ENCODE measurements around the gene PPP1R1B. TPM values are rescaled to one million over a fixed set of nuclear protein-coding genes. Genes with fewer than 3 reads are reported as not detected.

The PPP1R1B gene
- polyA plus RNA-seq, 2 donors = 0.43 to 1.2 TPM

- Histone ChIP-seq H3K4me1 (ENCODE audit: control insufficient read depth in 2 of 2, insufficient read depth in 2 of 2, low read length in 1 of 2) (peaks cover 2 to 18% of the 10 kb centered on the region in 2 donors), H3K9me3 (ENCODE audit: control insufficient read depth in 2 of 2, insufficient read depth in 1 of 2, low read depth in 1 of 2, low read length in 1 of 2) (peaks cover 0 to 2% of the 10 kb centered on the region in 2 donors), H3K4me3 (ENCODE audit: low read depth in 1 of 2, low read length in 2 of 2) (no peak overlapping the region), H3K27me3 (ENCODE audit: control insufficient read depth in 1 of 2, insufficient read depth in 2 of 2, low read length in 2 of 2) (no peaks in the 10 kb centered on the region), H3K36me3 (ENCODE audit: control insufficient read depth in 2 of 2, insufficient read depth in 2 of 2, low read length in 1 of 2) (no peaks in the 10 kb centered on the region), H3K27ac (ENCODE audit: low read depth in 2 of 2, low read length in 1 of 2) (peak overlapping the region in 1 of 2 donors; percentile 26)
- 9 to 10% methylated on average over 26 of the region's 26 CpGs for WGBS, 2 donors
Observed at GRCh38 chr17:39621523-39622379, 5.0 kb upstream of the PPP1R1B start.

- Histone ChIP-seq H3K4me3 (ENCODE audit: low read depth in 1 of 2, low read length in 2 of 2) (no peak overlapping the region), H3K27me3 (ENCODE audit: control insufficient read depth in 1 of 2, insufficient read depth in 2 of 2, low read length in 2 of 2) (no peaks in the 10 kb centered on the region), H3K4me1 (ENCODE audit: control insufficient read depth in 2 of 2, insufficient read depth in 2 of 2, low read length in 1 of 2) (peaks cover 6 to 18% of the 10 kb centered on the region in 2 donors), H3K36me3 (ENCODE audit: control insufficient read depth in 2 of 2, insufficient read depth in 2 of 2, low read length in 1 of 2) (no peaks in the 10 kb centered on the region), H3K27ac (ENCODE audit: low read depth in 2 of 2, low read length in 1 of 2) (peak overlapping the region in 1 of 2 donors; percentile 26), H3K9me3 (ENCODE audit: control insufficient read depth in 2 of 2, insufficient read depth in 1 of 2, low read depth in 1 of 2, low read length in 1 of 2) (peaks cover 0 to 2% of the 10 kb centered on the region in 2 donors)
- 48 to 59% methylated on average over 16 of the region's 16 CpGs for WGBS, 2 donors
Observed at GRCh38 chr17:39622380-39623006, 4.3 kb upstream of the PPP1R1B start.

- Histone ChIP-seq H3K27ac (ENCODE audit: low read depth in 2 of 2, low read length in 1 of 2) (no peak overlapping the region), H3K36me3 (ENCODE audit: control insufficient read depth in 2 of 2, insufficient read depth in 2 of 2, low read length in 1 of 2) (no peaks in the 10 kb centered on the region), H3K4me3 (ENCODE audit: low read depth in 1 of 2, low read length in 2 of 2) (no peak overlapping the region), H3K4me1 (ENCODE audit: control insufficient read depth in 2 of 2, insufficient read depth in 2 of 2, low read length in 1 of 2) (peaks cover 6 to 18% of the 10 kb centered on the region in 2 donors), H3K27me3 (ENCODE audit: control insufficient read depth in 1 of 2, insufficient read depth in 2 of 2, low read length in 2 of 2) (no peaks in the 10 kb centered on the region), H3K9me3 (ENCODE audit: control insufficient read depth in 2 of 2, insufficient read depth in 1 of 2, low read depth in 1 of 2, low read length in 1 of 2) (peaks cover 0 to 2% of the 10 kb centered on the region in 2 donors)
- 2 to 3% methylated on average over 14 to 16 of the region's 16 CpGs for WGBS, 2 donors
Observed at GRCh38 chr17:39623356-39623950, 3.3 kb upstream of the PPP1R1B start.

- 73 to 77% methylated on average over 8 of the region's 8 CpGs for whole genome bisulfite sequencing, 2 donors
- Histone ChIP-seq H3K36me3 (ENCODE audit: control insufficient read depth in 2 of 2, insufficient read depth in 2 of 2, low read length in 1 of 2) (no peaks in the 10 kb centered on the region), H3K9me3 (ENCODE audit: control insufficient read depth in 2 of 2, insufficient read depth in 1 of 2, low read depth in 1 of 2, low read length in 1 of 2) (peaks cover 0 to 2% of the 10 kb centered on the region in 2 donors), H3K27ac (ENCODE audit: low read depth in 2 of 2, low read length in 1 of 2) (no peak overlapping the region), H3K4me3 (ENCODE audit: low read depth in 1 of 2, low read length in 2 of 2) (no peak overlapping the region), H3K27me3 (ENCODE audit: control insufficient read depth in 1 of 2, insufficient read depth in 2 of 2, low read length in 2 of 2) (no peaks in the 10 kb centered on the region), H3K4me1 (ENCODE audit: control insufficient read depth in 2 of 2, insufficient read depth in 2 of 2, low read length in 1 of 2) (peaks cover 6 to 18% of the 10 kb centered on the region in 2 donors)
Observed at GRCh38 chr17:39624313-39624712, 2.4 kb upstream of the PPP1R1B start.

- Histone ChIP-seq H3K27ac (ENCODE audit: low read depth in 2 of 2, low read length in 1 of 2) (no peak overlapping the region), H3K27me3 (ENCODE audit: control insufficient read depth in 1 of 2, insufficient read depth in 2 of 2, low read length in 2 of 2) (no peaks in the 10 kb centered on the region), H3K36me3 (ENCODE audit: control insufficient read depth in 2 of 2, insufficient read depth in 2 of 2, low read length in 1 of 2) (no peaks in the 10 kb centered on the region), H3K4me1 (ENCODE audit: control insufficient read depth in 2 of 2, insufficient read depth in 2 of 2, low read length in 1 of 2) (peaks cover 6 to 18% of the 10 kb centered on the region in 2 donors), H3K4me3 (ENCODE audit: low read depth in 1 of 2, low read length in 2 of 2) (no peak overlapping the region), H3K9me3 (ENCODE audit: control insufficient read depth in 2 of 2, insufficient read depth in 1 of 2, low read depth in 1 of 2, low read length in 1 of 2) (no peaks in the 10 kb centered on the region)
- 34 to 40% methylated on average over 4 to 5 of the region's 5 CpGs for WGBS, 2 donors
Observed at GRCh38 chr17:39625198-39625785, 1.5 kb upstream of the PPP1R1B start.

- H3K4me3 ChIP-seq (ENCODE audit: low read depth in 1 of 2, low read length in 2 of 2) = peak overlapping the region in 1 of 2 donors; percentile 11
- peaks cover 4 to 16% of the 10 kb centered on the region in 2 donors for H3K4me1 ChIP-seq (ENCODE audit: control insufficient read depth in 2 of 2, insufficient read depth in 2 of 2, low read length in 1 of 2)
- 6 to 7% methylated on average over 29 to 72 of the region's 72 CpGs for WGBS, 2 donors
- H3K27me3 ChIP-seq (ENCODE audit: control insufficient read depth in 1 of 2, insufficient read depth in 2 of 2, low read length in 2 of 2) = no peaks in the 10 kb centered on the region
- no peaks in the 10 kb centered on the region for H3K36me3 ChIP-seq (ENCODE audit: control insufficient read depth in 2 of 2, insufficient read depth in 2 of 2, low read length in 1 of 2)
- H3K27ac ChIP-seq (ENCODE audit: low read depth in 2 of 2, low read length in 1 of 2) = no peak overlapping the region
- no peaks in the 10 kb centered on the region for H3K9me3 ChIP-seq (ENCODE audit: control insufficient read depth in 2 of 2, insufficient read depth in 1 of 2, low read depth in 1 of 2, low read length in 1 of 2)
Observed at GRCh38 chr17:39627047-39627711, 427 bp downstream of the PPP1R1B start.

- H3K36me3 ChIP-seq (ENCODE audit: control insufficient read depth in 2 of 2, insufficient read depth in 2 of 2, low read length in 1 of 2) = no peaks in the 10 kb centered on the region
- no peaks in the 10 kb centered on the region for H3K9me3 ChIP-seq (ENCODE audit: control insufficient read depth in 2 of 2, insufficient read depth in 1 of 2, low read depth in 1 of 2, low read length in 1 of 2)
- H3K4me1 ChIP-seq (ENCODE audit: control insufficient read depth in 2 of 2, insufficient read depth in 2 of 2, low read length in 1 of 2) = peaks cover 3 to 13% of the 10 kb centered on the region in 2 donors
- no peak overlapping the region for H3K4me3 ChIP-seq (ENCODE audit: low read depth in 1 of 2, low read length in 2 of 2)
- 52 to 59% methylated on average over 16 of the region's 16 CpGs for WGBS, 2 donors
- no peak overlapping the region for H3K27ac ChIP-seq (ENCODE audit: low read depth in 2 of 2, low read length in 1 of 2)
- no peaks in the 10 kb centered on the region for H3K27me3 ChIP-seq (ENCODE audit: control insufficient read depth in 1 of 2, insufficient read depth in 2 of 2, low read length in 2 of 2)
Observed at GRCh38 chr17:39627712-39628516, 1.2 kb downstream of the PPP1R1B start.

- Histone ChIP-seq H3K27ac (ENCODE audit: low read depth in 2 of 2, low read length in 1 of 2) (no peak overlapping the region), H3K9me3 (ENCODE audit: control insufficient read depth in 2 of 2, insufficient read depth in 1 of 2, low read depth in 1 of 2, low read length in 1 of 2) (no peaks in the 10 kb centered on the region), H3K27me3 (ENCODE audit: control insufficient read depth in 1 of 2, insufficient read depth in 2 of 2, low read length in 2 of 2) (no peaks in the 10 kb centered on the region), H3K4me3 (ENCODE audit: low read depth in 1 of 2, low read length in 2 of 2) (no peak overlapping the region), H3K4me1 (ENCODE audit: control insufficient read depth in 2 of 2, insufficient read depth in 2 of 2, low read length in 1 of 2) (peaks cover 3 to 13% of the 10 kb centered on the region in 2 donors), H3K36me3 (ENCODE audit: control insufficient read depth in 2 of 2, insufficient read depth in 2 of 2, low read length in 1 of 2) (no peaks in the 10 kb centered on the region)
- WGBS, 2 donors = 61 to 64% methylated on average over 10 of the region's 10 CpGs
Observed at GRCh38 chr17:39628655-39629493, 2.1 kb downstream of the PPP1R1B start.
